ENCODE data around the gene CECR2. TPM values are rescaled to one million over a fixed set of nuclear protein-coding genes. Genes with fewer than 3 reads are reported as not detected.

CECR2 gene
- polyA plus RNA-seq (2012; ENCODE audit: insufficient read depth, insufficient read length, low read depth) = 0.66 TPM

DNA sequence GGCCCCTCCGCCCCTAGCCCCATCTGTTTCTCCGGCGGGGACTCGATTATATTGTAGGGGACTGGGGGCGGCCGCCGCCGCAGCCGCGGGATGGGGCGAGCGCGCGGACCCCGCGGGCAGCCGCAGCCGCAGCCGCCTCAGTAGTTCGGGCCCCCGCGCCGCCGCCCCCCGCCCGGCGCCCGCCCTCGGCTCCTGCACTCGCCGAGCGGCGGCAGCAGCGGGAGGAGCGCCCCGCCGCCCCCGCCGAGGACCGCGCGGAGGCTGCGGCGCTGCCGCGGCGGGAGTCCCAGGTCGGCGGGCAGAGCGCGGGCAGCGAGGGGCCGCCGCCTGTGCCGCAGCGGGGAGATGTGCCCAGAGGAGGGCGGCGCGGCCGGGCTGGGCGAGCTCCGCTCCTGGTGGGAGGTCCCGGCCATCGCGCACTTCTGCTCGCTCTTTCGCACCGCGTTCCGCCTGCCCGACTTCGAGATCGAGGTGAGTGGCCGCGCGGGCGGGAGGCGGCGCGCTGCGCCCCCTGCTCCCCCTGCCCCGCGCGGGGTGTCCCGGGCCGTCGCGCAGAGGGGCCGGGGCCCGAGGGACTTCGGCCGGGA, at the start of gene CECR2:
Gene CECR2, plus strand, starts transcription at position 22 of the 587 bp plus-strand sequence. Its CDS starts 324 bp downstream, at position 346.
- DNase-seq = peak; percentile 49
- TF ChIP-seq, protein P1, sequence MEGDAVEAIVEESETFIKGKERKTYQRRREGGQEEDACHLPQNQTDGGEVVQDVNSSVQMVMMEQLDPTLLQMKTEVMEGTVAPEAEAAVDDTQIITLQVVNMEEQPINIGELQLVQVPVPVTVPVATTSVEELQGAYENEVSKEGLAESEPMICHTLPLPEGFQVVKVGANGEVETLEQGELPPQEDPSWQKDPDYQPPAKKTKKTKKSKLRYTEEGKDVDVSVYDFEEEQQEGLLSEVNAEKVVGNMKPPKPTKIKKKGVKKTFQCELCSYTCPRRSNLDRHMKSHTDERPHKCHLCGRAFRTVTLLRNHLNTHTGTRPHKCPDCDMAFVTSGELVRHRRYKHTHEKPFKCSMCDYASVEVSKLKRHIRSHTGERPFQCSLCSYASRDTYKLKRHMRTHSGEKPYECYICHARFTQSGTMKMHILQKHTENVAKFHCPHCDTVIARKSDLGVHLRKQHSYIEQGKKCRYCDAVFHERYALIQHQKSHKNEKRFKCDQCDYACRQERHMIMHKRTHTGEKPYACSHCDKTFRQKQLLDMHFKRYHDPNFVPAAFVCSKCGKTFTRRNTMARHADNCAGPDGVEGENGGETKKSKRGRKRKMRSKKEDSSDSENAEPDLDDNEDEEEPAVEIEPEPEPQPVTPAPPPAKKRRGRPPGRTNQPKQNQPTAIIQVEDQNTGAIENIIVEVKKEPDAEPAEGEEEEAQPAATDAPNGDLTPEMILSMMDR (IDR thresholded peaks at IDR 0.05; ENCODE audit: low read depth, low read length) = no peak
- Histone ChIP-seq H3K27me3 (peaks cover 80% of the 10 kb centered on the region), H3K36me3 (no peaks in the 10 kb centered on the region), H3K4me3 (ENCODE audit: low read depth, low read length) (peak within 1 kb of the TSS; percentile 23), H3K9me3 (no peaks in the 10 kb centered on the region), H3K4me1 (no peaks in the 10 kb centered on the region)

DNA sequence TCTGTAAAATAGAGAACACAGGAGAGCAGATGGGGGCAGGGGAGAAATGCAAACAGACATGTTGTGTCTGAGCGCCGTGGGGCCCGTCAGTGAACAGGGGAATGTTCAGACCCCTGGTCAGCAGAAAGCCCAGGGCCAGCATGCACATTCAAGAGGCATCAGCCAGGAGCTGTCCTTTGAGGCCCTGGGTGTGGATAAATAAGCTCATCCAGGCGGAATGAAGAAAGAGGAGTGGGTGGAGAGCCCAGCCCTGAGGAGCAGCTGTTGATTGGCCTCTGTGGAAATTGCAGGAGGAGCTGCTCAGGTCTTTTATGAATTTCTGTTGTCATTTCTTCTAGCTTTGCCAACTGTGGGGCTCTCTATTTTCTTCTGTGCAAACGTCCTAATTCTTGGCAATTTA, 49.7 kb upstream of the CECR2 start:
- Histone ChIP-seq H3K4me1 (no peaks in the 10 kb centered on the region), H3K4me3 (ENCODE audit: low read depth, low read length) (no peak overlapping the region), H3K36me3 (no peaks in the 10 kb centered on the region), H3K27me3 (no peaks in the 10 kb centered on the region), H3K9me3 (no peaks in the 10 kb centered on the region)
- TF ChIP-seq, protein P1 (IDR thresholded peaks at IDR 0.05; ENCODE audit: low read depth, low read length) = no peak
- DNase-seq = no peak

DNA sequence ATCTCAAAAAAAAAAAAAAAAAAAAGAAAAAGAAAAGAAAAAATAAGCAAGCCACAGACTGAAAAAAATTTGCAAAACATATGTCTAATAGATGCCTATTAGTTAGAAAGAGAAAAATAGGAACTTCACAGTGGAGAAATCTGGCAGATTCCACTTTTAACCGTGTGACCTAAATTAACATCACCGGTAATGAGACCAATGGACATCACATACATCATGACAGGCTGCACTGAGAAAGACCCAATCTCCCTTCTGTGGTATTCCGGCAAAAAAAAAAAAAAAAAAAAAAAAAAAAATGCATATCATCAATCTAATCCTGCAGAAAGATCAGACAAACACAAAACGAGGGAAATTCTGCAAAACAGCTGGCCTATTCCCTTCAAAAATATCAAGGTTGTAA, 46.7 kb upstream of the CECR2 start:
- Histone ChIP-seq H3K9me3 (no peaks in the 10 kb centered on the region), H3K27me3 (no peaks in the 10 kb centered on the region), H3K36me3 (no peaks in the 10 kb centered on the region), H3K4me3 (ENCODE audit: low read depth, low read length) (no peak overlapping the region), H3K4me1 (no peaks in the 10 kb centered on the region)
- no peak for DNase-seq
- TF ChIP-seq, protein P1 (IDR thresholded peaks at IDR 0.05; ENCODE audit: low read depth, low read length) = no peak

DNA sequence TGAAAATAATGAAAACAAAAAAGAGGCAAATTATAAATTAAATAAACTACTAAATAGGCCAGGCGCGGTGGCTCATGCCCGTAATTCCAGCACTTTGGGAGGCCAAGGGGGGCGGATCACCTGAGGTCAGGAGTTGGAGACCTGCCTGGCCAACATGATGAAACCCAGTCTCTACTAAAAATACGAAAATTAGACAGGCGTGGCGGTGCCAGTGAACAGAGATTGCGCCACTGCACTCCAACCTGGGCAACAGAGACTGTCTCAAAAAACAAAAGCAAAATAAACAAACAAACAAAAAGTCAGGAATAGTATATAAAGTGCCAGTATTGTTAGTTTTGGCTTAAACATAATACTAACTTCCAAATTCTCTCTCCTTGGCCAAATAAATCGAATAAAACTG, 37.6 kb upstream of the CECR2 start:
- no peak for DNase-seq
- H3K9me3 ChIP-seq = no peaks in the 10 kb centered on the region
- H3K4me1 ChIP-seq = no peaks in the 10 kb centered on the region
- TF ChIP-seq, protein P1 (IDR thresholded peaks at IDR 0.05; ENCODE audit: low read depth, low read length) = no peak
- no peak overlapping the region for H3K4me3 ChIP-seq (ENCODE audit: low read depth, low read length)
- H3K27me3 ChIP-seq = no peaks in the 10 kb centered on the region; the same call in 1 of the 2 replicates
- no peaks in the 10 kb centered on the region for H3K36me3 ChIP-seq

DNA sequence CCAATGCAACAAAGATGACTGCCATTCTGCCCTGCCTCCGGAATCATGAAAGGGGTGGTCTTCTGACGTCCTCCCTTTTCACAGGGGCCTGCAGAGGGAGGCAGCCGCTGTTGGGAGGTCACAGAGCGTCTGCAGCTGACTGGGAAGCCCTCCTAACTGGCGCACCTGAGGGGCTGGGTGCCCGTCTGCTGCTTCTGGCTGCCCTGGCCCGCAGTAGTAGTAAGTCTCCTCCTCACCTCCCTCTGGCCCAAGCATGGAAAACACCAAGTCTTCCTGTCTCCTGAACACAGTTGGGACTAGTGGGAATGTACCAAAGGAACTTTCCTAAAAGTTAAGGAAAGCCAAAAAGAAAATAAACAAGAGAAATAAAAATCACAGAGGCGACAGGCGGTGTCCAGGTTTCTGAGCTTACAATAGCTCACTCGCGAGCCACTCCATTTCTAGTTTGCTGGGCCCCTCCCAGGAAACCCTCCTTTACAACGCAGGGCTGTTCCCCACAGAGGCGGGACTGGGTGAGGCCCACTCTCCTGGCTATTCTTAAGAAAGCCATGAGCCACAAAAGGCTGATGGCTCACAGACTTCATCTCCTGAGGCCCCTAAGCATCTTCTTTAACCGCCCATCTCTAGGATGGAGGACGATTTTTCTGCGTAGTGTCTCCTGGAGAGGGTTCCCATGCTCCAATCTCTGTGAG, 37.0 kb upstream of the CECR2 start:
- no peaks in the 10 kb centered on the region; the same call in 1 of the 2 replicates for H3K27me3 ChIP-seq
- no peak overlapping the region for H3K4me3 ChIP-seq (ENCODE audit: low read depth, low read length)
- no peaks in the 10 kb centered on the region for H3K4me1 ChIP-seq
- TF ChIP-seq, protein P1 (IDR thresholded peaks at IDR 0.05; ENCODE audit: low read depth, low read length) = no peak
- no peaks in the 10 kb centered on the region for H3K9me3 ChIP-seq
- no peak for DNase-seq
- no peaks in the 10 kb centered on the region for H3K36me3 ChIP-seq

DNA sequence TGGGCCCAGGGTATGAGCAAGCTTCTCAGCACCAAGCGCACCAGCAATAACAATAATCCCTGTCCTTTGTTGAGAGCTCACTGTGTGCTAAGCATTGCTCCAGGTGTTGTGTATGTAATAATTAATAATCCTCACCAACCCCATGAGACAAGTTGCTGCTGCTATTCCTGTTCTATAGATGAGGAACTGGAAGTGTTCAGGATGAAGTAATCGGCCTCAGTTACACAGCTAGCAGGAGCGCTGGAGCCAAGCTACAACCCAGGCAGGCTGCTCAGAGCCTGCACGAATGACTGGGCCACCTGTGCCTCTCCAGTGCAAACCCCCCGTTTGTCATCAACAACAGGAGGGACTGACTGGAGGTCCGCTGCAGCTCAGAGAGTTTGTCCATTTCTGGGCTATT, 35.2 kb upstream of the CECR2 start:
- TF ChIP-seq, protein P1 (IDR thresholded peaks at IDR 0.05; ENCODE audit: low read depth, low read length) = no peak
- Histone ChIP-seq H3K4me3 (ENCODE audit: low read depth, low read length) (no peak overlapping the region), H3K4me1 (no peaks in the 10 kb centered on the region)

More for the DNA sequence above, 35.2 kb upstream of the CECR2 start:
- no peak for DNase-seq
- H3K9me3 ChIP-seq = no peaks in the 10 kb centered on the region; the same call in 1 of the 2 replicates
- H3K36me3 ChIP-seq = no peaks in the 10 kb centered on the region
- H3K27me3 ChIP-seq = no peaks in the 10 kb centered on the region; the same call in 1 of the 2 replicates

All from BE2C (cell line).